WTC11 (cell line): Measurements from ENCODE around the gene GRB10. TPM values are rescaled to one million over a fixed set of nuclear protein-coding genes. Genes with fewer than 3 reads are reported as not detected.

Experiments
- ATAC-seq: fragments of 200-7000 bp; cut with Tn5 transposase; 2 replicates; pipeline ENCODE4 v1.10.0; 2021; ENCODE audit warnings: mild to moderate bottlenecking, moderate library complexity
- CTCF ChIA-PET: fragments of 300-600 bp; sonication (Branson Sonifier 250); formaldehyde crosslinking; loops from one replicate; lab custom pipeline; 2021; ENCODE audit warnings: antibody characterized with exemption; lab: Charles Lee
- POLR2A ChIA-PET: fragments of 350-600 bp; sonication (Branson Sonifier 250); formaldehyde crosslinking; loops from one replicate; lab custom pipeline; 2021; ENCODE audit warnings: antibody characterized with exemption; lab: Charles Lee
- DNase-seq: peaks from one replicate; pipeline ENCODE4 v3.0.0; 2021; ENCODE audit warnings: low spot score
- H3K27ac Mint-ChIP-seq: 2 replicates; pipeline ENCODE4 v1.8.0; 2021; ENCODE audit warnings: mixed read lengths
- H3K27me3 Mint-ChIP-seq: 2 replicates; pipeline ENCODE4 v1.8.0; 2021; ENCODE audit warnings: low read depth, mild to moderate bottlenecking, moderate library complexity, mixed read lengths
- H3K36me3 Mint-ChIP-seq: 2 replicates; pipeline ENCODE4 v1.8.0; 2021; ENCODE audit warnings: mixed read lengths
- H3K4me1 Mint-ChIP-seq: 2 replicates; pipeline ENCODE4 v1.8.0; 2022; ENCODE audit warnings: mixed read lengths
- H3K4me3 Mint-ChIP-seq: 2 replicates; pipeline ENCODE4 v1.8.0; 2021; ENCODE audit warnings: mild to moderate bottlenecking, moderate library complexity, mixed read lengths
- H3K9me3 Mint-ChIP-seq: 2 replicates; pipeline ENCODE4 v1.8.0; 2021; ENCODE audit warnings: mixed read lengths
- ATF1 ChIP-seq: sonication (generic); formaldehyde crosslinking; IDR thresholded peaks from 2 replicates; pipeline ENCODE4 v1.8.1; 2023; ENCODE audit warnings: mild to moderate bottlenecking, moderate library complexity, missing genetic modification reagents
- CBFB ChIP-seq: sonication (generic); formaldehyde crosslinking; IDR thresholded peaks from 2 replicates; pipeline ENCODE4 v1.8.1; 2022; ENCODE audit warnings: mild to moderate bottlenecking, low read depth, missing genetic modification reagents
- EMX1 ChIP-seq: fragments of 250-450 bp; sonication (Bioruptor Pico); IDR thresholded peaks from 2 replicates; pipeline ENCODE4 v1.8.0; 2021; ENCODE audit warnings: mild to moderate bottlenecking
- FOXJ3 ChIP-seq: sonication (generic); formaldehyde crosslinking; IDR thresholded peaks from 2 replicates; pipeline ENCODE4 v1.9.0; 2021; ENCODE audit warnings: missing genetic modification reagents, mild to moderate bottlenecking, borderline replicate concordance
- GABPB1 ChIP-seq: sonication (generic); formaldehyde crosslinking; IDR thresholded peaks from 2 replicates; pipeline ENCODE4 v1.8.1; 2023; ENCODE audit warnings: mild to moderate bottlenecking, missing genetic modification reagents
- ZNF423 ChIP-seq: fragments of 250-450 bp; sonication (Bioruptor Pico); IDR thresholded peaks from 2 replicates; pipeline ENCODE4 v2.1.2; 2022; ENCODE audit warnings: mild to moderate bottlenecking, moderate library complexity
- ZNF671 ChIP-seq: fragments of 250-450 bp; sonication (Bioruptor Pico); IDR thresholded peaks from 2 replicates; pipeline ENCODE4 v1.8.0; 2021; ENCODE audit warnings: mild to moderate bottlenecking
- total RNA-seq: library from RNA; stranded (reverse); gene quantifications from 3 replicates; pipeline ENCODE4 v1.2.3, GENCODE V29; 2021
- TF ChIP-seq, protein P1 (sequence below): fragments of 250-450 bp; sonication (Bioruptor Pico); IDR thresholded peaks from 2 replicates; pipeline ENCODE4 v1.9.0; 2021; ENCODE audit warnings: mild to moderate bottlenecking
- TF ChIP-seq, protein P2 (sequence below): sonication (generic); formaldehyde crosslinking; IDR thresholded peaks from 2 replicates; pipeline ENCODE4 v1.8.0; 2022; ENCODE audit warnings: mild to moderate bottlenecking, missing genetic modification reagents
- TF ChIP-seq, protein P3 (sequence below): sonication (generic); formaldehyde crosslinking; IDR thresholded peaks from 2 replicates; pipeline ENCODE4 v1.8.0; 2023; ENCODE audit warnings: missing genetic modification reagents, mild to moderate bottlenecking, borderline replicate concordance
- TF ChIP-seq, protein P4 (sequence below): sonication (generic); formaldehyde crosslinking; IDR thresholded peaks from 2 replicates; pipeline ENCODE4 v1.8.1; 2022; ENCODE audit warnings: mild to moderate bottlenecking, missing genetic modification reagents, moderate library complexity, borderline replicate concordance
- TF ChIP-seq, protein P5 (sequence below): sonication (generic); formaldehyde crosslinking; IDR thresholded peaks from 2 replicates; pipeline ENCODE4 v1.8.0; 2022; ENCODE audit warnings: missing genetic modification reagents

Gene GRB10
- total RNA-seq, 1 experiment from 2014 or later = 103 TPM

DNA sequence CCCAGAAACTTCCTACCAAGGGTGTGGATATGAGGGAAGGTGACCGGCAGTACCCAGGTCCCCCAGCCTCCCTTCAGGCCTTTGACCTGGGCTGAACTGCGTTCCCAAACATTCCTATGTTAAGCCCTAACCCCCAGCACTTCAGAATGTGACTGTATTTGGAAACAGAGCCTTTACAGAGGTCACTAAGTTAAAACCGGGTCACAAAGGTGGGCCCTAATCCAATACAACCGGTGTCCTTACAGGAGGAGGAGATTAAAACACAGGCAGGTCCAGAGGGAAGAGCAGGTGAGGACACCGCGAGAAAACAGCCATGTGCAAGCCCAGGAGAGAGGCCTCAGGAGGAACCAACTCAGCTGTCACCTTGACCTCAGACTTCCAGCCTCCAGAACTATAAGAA lies 28.0 kb downstream of the GRB10 start (continued):
- no peak for TF ChIP-seq GABPB1 (CRISPR knock-in tag)
- TF ChIP-seq, protein P1, sequence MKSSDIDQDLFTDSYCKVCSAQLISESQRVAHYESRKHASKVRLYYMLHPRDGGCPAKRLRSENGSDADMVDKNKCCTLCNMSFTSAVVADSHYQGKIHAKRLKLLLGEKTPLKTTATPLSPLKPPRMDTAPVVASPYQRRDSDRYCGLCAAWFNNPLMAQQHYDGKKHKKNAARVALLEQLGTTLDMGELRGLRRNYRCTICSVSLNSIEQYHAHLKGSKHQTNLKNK (CRISPR knock-in tag) = no peak

DNA sequence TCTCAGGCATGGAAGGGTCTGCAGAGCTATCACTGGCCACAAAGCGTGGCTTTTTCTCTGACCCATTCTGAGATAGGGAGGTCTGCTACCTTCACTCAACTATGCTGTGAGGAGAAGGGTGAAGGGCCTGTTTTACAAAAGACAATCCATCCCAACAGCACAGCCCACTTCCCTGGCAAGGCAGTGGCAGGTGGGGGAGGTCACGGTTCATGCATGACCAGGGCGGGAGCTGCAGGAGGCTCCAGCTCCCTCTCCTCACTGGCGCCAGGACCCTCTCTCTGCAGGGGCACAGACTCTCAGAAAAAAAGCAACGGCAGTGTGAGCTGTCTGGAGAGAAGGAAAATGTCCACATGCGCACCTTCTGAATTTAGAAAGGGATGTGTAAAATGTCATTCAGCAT lies 28.5 kb downstream of the GRB10 start:
- H3K4me1 Mint-ChIP-seq = peaks cover 39% of the 10 kb centered on the region
- no peaks in the 10 kb centered on the region for H3K27me3 Mint-ChIP-seq
- CTCF ChIA-PET = interaction anchor here (1.1 kb wide), 1 partner anchor 246 kb away, joined by 3 read pairs; no protein-coding TSS in a partner anchor
- POLR2A ChIA-PET = no interaction called here
- no peak for DNase-seq
- H3K9me3 Mint-ChIP-seq = no peaks in the 10 kb centered on the region
- TF ChIP-seq, protein P2, sequence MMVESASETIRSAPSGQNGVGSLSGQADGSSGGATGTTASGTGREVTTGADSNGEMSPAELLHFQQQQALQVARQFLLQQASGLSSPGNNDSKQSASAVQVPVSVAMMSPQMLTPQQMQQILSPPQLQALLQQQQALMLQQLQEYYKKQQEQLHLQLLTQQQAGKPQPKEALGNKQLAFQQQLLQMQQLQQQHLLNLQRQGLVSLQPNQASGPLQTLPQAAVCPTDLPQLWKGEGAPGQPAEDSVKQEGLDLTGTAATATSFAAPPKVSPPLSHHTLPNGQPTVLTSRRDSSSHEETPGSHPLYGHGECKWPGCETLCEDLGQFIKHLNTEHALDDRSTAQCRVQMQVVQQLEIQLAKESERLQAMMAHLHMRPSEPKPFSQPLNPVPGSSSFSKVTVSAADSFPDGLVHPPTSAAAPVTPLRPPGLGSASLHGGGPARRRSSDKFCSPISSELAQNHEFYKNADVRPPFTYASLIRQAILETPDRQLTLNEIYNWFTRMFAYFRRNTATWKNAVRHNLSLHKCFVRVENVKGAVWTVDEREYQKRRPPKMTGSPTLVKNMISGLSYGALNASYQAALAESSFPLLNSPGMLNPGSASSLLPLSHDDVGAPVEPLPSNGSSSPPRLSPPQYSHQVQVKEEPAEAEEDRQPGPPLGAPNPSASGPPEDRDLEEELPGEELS (CRISPR knock-in tag) = no peak
- TF ChIP-seq CBFB (CRISPR knock-in tag) = no peak
- no peak for TF ChIP-seq FOXJ3 (CRISPR knock-in tag)
- no peak for TF ChIP-seq ZNF671 (CRISPR knock-in tag)
- TF ChIP-seq, protein P3, sequence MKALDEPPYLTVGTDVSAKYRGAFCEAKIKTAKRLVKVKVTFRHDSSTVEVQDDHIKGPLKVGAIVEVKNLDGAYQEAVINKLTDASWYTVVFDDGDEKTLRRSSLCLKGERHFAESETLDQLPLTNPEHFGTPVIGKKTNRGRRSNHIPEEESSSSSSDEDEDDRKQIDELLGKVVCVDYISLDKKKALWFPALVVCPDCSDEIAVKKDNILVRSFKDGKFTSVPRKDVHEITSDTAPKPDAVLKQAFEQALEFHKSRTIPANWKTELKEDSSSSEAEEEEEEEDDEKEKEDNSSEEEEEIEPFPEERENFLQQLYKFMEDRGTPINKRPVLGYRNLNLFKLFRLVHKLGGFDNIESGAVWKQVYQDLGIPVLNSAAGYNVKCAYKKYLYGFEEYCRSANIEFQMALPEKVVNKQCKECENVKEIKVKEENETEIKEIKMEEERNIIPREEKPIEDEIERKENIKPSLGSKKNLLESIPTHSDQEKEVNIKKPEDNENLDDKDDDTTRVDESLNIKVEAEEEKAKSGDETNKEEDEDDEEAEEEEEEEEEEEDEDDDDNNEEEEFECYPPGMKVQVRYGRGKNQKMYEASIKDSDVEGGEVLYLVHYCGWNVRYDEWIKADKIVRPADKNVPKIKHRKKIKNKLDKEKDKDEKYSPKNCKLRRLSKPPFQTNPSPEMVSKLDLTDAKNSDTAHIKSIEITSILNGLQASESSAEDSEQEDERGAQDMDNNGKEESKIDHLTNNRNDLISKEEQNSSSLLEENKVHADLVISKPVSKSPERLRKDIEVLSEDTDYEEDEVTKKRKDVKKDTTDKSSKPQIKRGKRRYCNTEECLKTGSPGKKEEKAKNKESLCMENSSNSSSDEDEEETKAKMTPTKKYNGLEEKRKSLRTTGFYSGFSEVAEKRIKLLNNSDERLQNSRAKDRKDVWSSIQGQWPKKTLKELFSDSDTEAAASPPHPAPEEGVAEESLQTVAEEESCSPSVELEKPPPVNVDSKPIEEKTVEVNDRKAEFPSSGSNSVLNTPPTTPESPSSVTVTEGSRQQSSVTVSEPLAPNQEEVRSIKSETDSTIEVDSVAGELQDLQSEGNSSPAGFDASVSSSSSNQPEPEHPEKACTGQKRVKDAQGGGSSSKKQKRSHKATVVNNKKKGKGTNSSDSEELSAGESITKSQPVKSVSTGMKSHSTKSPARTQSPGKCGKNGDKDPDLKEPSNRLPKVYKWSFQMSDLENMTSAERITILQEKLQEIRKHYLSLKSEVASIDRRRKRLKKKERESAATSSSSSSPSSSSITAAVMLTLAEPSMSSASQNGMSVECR (CRISPR knock-in tag) = no peak
- no peak for TF ChIP-seq ZNF423 (CRISPR knock-in tag)
- no peak for TF ChIP-seq EMX1
- TF ChIP-seq, protein P4, sequence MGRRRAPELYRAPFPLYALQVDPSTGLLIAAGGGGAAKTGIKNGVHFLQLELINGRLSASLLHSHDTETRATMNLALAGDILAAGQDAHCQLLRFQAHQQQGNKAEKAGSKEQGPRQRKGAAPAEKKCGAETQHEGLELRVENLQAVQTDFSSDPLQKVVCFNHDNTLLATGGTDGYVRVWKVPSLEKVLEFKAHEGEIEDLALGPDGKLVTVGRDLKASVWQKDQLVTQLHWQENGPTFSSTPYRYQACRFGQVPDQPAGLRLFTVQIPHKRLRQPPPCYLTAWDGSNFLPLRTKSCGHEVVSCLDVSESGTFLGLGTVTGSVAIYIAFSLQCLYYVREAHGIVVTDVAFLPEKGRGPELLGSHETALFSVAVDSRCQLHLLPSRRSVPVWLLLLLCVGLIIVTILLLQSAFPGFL (CRISPR knock-in tag) = no peak
- no peak for TF ChIP-seq ATF1
- TF ChIP-seq, protein P5, sequence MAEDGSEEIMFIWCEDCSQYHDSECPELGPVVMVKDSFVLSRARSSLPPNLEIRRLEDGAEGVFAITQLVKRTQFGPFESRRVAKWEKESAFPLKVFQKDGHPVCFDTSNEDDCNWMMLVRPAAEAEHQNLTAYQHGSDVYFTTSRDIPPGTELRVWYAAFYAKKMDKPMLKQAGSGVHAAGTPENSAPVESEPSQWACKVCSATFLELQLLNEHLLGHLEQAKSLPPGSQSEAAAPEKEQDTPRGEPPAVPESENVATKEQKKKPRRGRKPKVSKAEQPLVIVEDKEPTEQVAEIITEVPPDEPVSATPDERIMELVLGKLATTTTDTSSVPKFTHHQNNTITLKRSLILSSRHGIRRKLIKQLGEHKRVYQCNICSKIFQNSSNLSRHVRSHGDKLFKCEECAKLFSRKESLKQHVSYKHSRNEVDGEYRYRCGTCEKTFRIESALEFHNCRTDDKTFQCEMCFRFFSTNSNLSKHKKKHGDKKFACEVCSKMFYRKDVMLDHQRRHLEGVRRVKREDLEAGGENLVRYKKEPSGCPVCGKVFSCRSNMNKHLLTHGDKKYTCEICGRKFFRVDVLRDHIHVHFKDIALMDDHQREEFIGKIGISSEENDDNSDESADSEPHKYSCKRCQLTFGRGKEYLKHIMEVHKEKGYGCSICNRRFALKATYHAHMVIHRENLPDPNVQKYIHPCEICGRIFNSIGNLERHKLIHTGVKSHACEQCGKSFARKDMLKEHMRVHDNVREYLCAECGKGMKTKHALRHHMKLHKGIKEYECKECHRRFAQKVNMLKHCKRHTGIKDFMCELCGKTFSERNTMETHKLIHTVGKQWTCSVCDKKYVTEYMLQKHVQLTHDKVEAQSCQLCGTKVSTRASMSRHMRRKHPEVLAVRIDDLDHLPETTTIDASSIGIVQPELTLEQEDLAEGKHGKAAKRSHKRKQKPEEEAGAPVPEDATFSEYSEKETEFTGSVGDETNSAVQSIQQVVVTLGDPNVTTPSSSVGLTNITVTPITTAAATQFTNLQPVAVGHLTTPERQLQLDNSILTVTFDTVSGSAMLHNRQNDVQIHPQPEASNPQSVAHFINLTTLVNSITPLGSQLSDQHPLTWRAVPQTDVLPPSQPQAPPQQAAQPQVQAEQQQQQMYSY (CRISPR knock-in tag) = no peak
- ATAC-seq = no peak
- H3K36me3 Mint-ChIP-seq = peaks cover 18% of the 10 kb centered on the region; the same call in 1 of the 2 replicates
- H3K27ac Mint-ChIP-seq = no peak overlapping the region
- no peak overlapping the region for H3K4me3 Mint-ChIP-seq
